HepG2 (cell line): Measurements from ENCODE around the gene ANTXR1. TPM values are rescaled to one million over a fixed set of nuclear protein-coding genes. Genes with fewer than 3 reads are reported as not detected.

Source experiments
- ATAC-seq: fragments of 200-7000 bp; cut with Tn5 transposase; 3 replicates; pipeline ENCODE4 v1.9.1; 2020; ENCODE audit warnings: mild to moderate bottlenecking, moderate library complexity
- BruUV-seq: library from RNA; stranded (reverse); fragments of 400-500 nt; replicated peaks from 2 replicates; lab custom pipeline; 2021; lab: Mats Ljungman, UMichigan
- CTCF ChIA-PET: fragments of 300-600 bp; formaldehyde crosslinking; extraction: SDS; loops from one replicate; lab custom pipeline; 2021; ENCODE audit warnings: low total read pairs, inconsistent platforms, low intra/inter-chr PET ratio; lab: Yijun Ruan, JAX
- POLR2A ChIA-PET: fragments of 350-600 bp; sonication (Branson Sonifier 250); formaldehyde crosslinking; loops from one replicate; lab custom pipeline; 2020; ENCODE audit warnings: antibody characterized with exemption, inconsistent platforms; lab: Yijun Ruan, JAX
- DNase-seq: peaks from one replicate; pipeline ENCODE4 v3.0.0-alpha.2; 2015; ENCODE audit warnings: low spot score
- FAIRE-seq: peaks from 3 replicates; lab custom pipeline; 2011; peaks lifted over from hg19 to GRCh38; lab: Jason Lieb, UNC
- H2AFZ ChIP-seq: one replicate; pipeline ENCODE4 v1.6.1; 2011; ENCODE audit warnings: low read length, inconsistent platforms
- H3K27ac ChIP-seq: fragments of 300-600 bp; 3 replicates; pipeline ENCODE4 v1.8.0; 2011; ENCODE audit warnings: mixed run types, mild to moderate bottlenecking, mixed read lengths, low read length, inconsistent platforms; ENCODE audit not compliant: insufficient read depth; ENCODE audit errors: extremely low read length
- H3K27me3 ChIP-seq, 2 experiments: fragments of 200-600 bp in 1 of 2; 2 replicates in 1 of 2; 3 replicates in 1 of 2; pipeline versions ENCODE4 v1.6.0 to v1.8.0; 2011; ENCODE audit warnings: low read length in 2 of 2, mild to moderate bottlenecking in 2 of 2, moderate library complexity in 2 of 2, inconsistent platforms in 1 of 2; ENCODE audit not compliant: insufficient read depth in 2 of 2, control insufficient read depth in 1 of 2
- H3K36me3 ChIP-seq, 2 experiments: fragments of 200-600 bp in 1 of 2; replicated peaks in 1 of 2; 2 replicates in 1 of 2; 3 replicates in 1 of 2; pipeline versions ENCODE4 v1.5.1 to v1.8.0; 2011; ENCODE audit warnings: low read length in 2 of 2, inconsistent platforms in 1 of 2; ENCODE audit not compliant: insufficient read depth in 2 of 2, control insufficient read depth in 1 of 2
- H3K4me1 ChIP-seq: 2 replicates; pipeline ENCODE4 v1.5.1; 2012; ENCODE audit warnings: low read length, inconsistent platforms; ENCODE audit not compliant: insufficient read depth
- H3K4me2 ChIP-seq: 2 replicates; pipeline ENCODE4 v1.6.0; 2011; ENCODE audit warnings: low read depth, low read length, inconsistent platforms
- H3K4me3 ChIP-seq, 3 experiments: fragments of 200-600 bp in 1 of 3; sonication (generic), shearing (Covaris generic) in 1 of 3; replicated peaks in 1 of 3; 2 replicates each; pipeline ENCODE4 v1.5.1; 2011 to 2016; ENCODE audit warnings: low read length in 3 of 3, inconsistent platforms in 2 of 3, low read depth in 2 of 3, mild to moderate bottlenecking in 2 of 3, control low read depth in 1 of 3, mixed read lengths in 1 of 3; ENCODE audit not compliant: insufficient read depth in 1 of 3
- H3K79me2 ChIP-seq: one replicate; pipeline ENCODE4 v1.6.1; 2011; ENCODE audit warnings: low read length, inconsistent platforms; ENCODE audit not compliant: insufficient read depth
- H3K9ac ChIP-seq: 2 replicates; pipeline ENCODE4 v1.6.0; 2011; ENCODE audit warnings: mild to moderate bottlenecking, low read depth, low read length, inconsistent platforms; ENCODE audit not compliant: insufficient read depth
- H3K9me3 ChIP-seq: 2 replicates; pipeline ENCODE4 v1.5.1; 2012; ENCODE audit warnings: mild to moderate bottlenecking, low read length
- H4K20me1 ChIP-seq: 2 replicates; pipeline ENCODE4 v1.6.0; 2011; ENCODE audit warnings: inconsistent platforms, mild to moderate bottlenecking, low read length, moderate library complexity; ENCODE audit not compliant: insufficient read depth
- CTCF ChIP-seq: sonication (generic); formaldehyde crosslinking; IDR thresholded peaks from 2 replicates; pipeline ENCODE4 v1.5.0; 2020; ENCODE audit warnings: mild to moderate bottlenecking, missing genetic modification reagents, moderate library complexity
- ELF3 ChIP-seq: IDR thresholded peaks from 2 replicates; pipeline ENCODE4 v1.6.1; 2016; ENCODE audit warnings: missing genetic modification reagents, missing compliant biosample characterization
- GTF3A ChIP-seq: sonication (generic); formaldehyde crosslinking; conservative IDR thresholded peaks from 2 replicates; pipeline ENCODE4 v1.4.0; 2020; ENCODE audit warnings: mild to moderate bottlenecking, missing genetic modification reagents
- KDM2A ChIP-seq: sonication (generic); formaldehyde crosslinking; IDR thresholded peaks from 2 replicates; pipeline ENCODE4 v1.4.0; 2020; ENCODE audit warnings: low read depth, missing genetic modification reagents, borderline replicate concordance
- MTF2 ChIP-seq: sonication (generic); formaldehyde crosslinking; IDR thresholded peaks from 2 replicates; pipeline ENCODE4 v1.5.0; 2020; ENCODE audit warnings: missing genetic modification reagents, borderline replicate concordance
- NR2C2 ChIP-seq: sonication (generic); formaldehyde crosslinking; IDR thresholded peaks from 2 replicates; pipeline ENCODE4 v1.4.0; 2020; ENCODE audit warnings: missing genetic modification reagents, mild to moderate bottlenecking, moderate library complexity, borderline replicate concordance
- POLR2AphosphoS5 ChIP-seq: IDR thresholded peaks from 2 replicates; pipeline ENCODE4 v1.6.1; 2012; ENCODE audit warnings: low read depth, low read length
- RFXANK ChIP-seq: IDR thresholded peaks from 2 replicates; pipeline ENCODE4 v1.6.1; 2016
- WIZ ChIP-seq: sonication (generic); formaldehyde crosslinking; IDR thresholded peaks from 2 replicates; pipeline ENCODE4 v1.5.1; 2020; ENCODE audit warnings: mild to moderate bottlenecking, missing genetic modification reagents
- ZBTB42 ChIP-seq: sonication (generic); formaldehyde crosslinking; IDR thresholded peaks from 2 replicates; pipeline ENCODE4 v1.5.0; 2020; ENCODE audit warnings: mild to moderate bottlenecking, missing genetic modification reagents
- ZNF24 ChIP-seq: fragments of 450-650 bp; IDR thresholded peaks from 2 replicates; pipeline ENCODE4 v1.6.1; 2017; ENCODE audit warnings: antibody characterized with exemption, mild to moderate bottlenecking
- ZNF367 ChIP-seq: sonication (generic); formaldehyde crosslinking; IDR thresholded peaks from 2 replicates; pipeline ENCODE4 v1.4.0; 2020; ENCODE audit warnings: missing genetic modification reagents, borderline replicate concordance
- ZNF547 ChIP-seq: sonication (generic); formaldehyde crosslinking; IDR thresholded peaks from 2 replicates; pipeline ENCODE4 v1.5.1; 2020; ENCODE audit warnings: mild to moderate bottlenecking, missing genetic modification reagents
- ZNF580 ChIP-seq: IDR thresholded peaks from 2 replicates; pipeline ENCODE4 v1.6.1; 2016; ENCODE audit warnings: low read depth, borderline replicate concordance
- ZNF746 ChIP-seq: sonication (generic); formaldehyde crosslinking; IDR thresholded peaks from 2 replicates; pipeline ENCODE4 v1.8.0; 2022; ENCODE audit warnings: mild to moderate bottlenecking, missing genetic modification reagents
- ZNF775 ChIP-seq: sonication (generic); formaldehyde crosslinking; IDR thresholded peaks from 2 replicates; pipeline ENCODE4 v1.4.0; 2020; ENCODE audit warnings: missing genetic modification reagents, mild to moderate bottlenecking, moderate library complexity, borderline replicate concordance
- WGBS: methylation state at CpG from one replicate; pipeline ENCODE4 v1.1.6; 2017; ENCODE audit warnings: low lambda C conversion rate; 5-methylcytosine and 5-hydroxymethylcytosine counted together
- in situ Hi-C: cut with HindIII; loops from 2 replicates; pipeline ENCODE4 v1.10.0; 2017; ENCODE audit warnings: low pct_unique_long_range_greater_than_20kb; ENCODE audit not compliant: extremely low pct_ligation_motif_present
- intact Hi-C: fragments of 100-400 bp; cut with micrococcal nuclease; formaldehyde crosslinking; loops from one replicate; pipeline ENCODE4 v1.10.0; 2022; ENCODE audit not compliant: unreplicated experiment
- polyA plus RNA-seq, 8 experiments: library from polyadenylated mRNA; depleted of rRNA in 3 of 8; stranded (reverse) in 7 of 8; unstranded in 1 of 8; fragments of >200 nt; fragmentation: Illumina TruSeq in 4 of 8; extraction: Trizol in 4 of 8; gene quantifications; 2 replicates each; pipeline versions ENCODE4 v1.2.1 to v1.2.3, GENCODE V29; 2011 to 2016; ENCODE audit warnings: low read depth in 4 of 8, missing spikeins in 1 of 8, mixed read lengths in 1 of 8; ENCODE audit not compliant: insufficient read depth in 1 of 8
- total RNA-seq, 5 experiments: library from RNA; depleted of rRNA; stranded (reverse); fragments of >200 nt; fragmentation: Illumina TruSeq; extraction: Trizol; gene quantifications; 2 replicates each; pipeline ENCODE4 v1.2.3, GENCODE V29; 2016; ENCODE audit warnings: low read depth in 1 of 5

Gene ANTXR1
- total and polyA plus RNA-seq, 2 of the 13 experiments (the other 11 are each of a cell fraction or from before 2014, with no cell fraction given), result 4.5 to 12.7 TPM

GRCh38 chr2:69133898-69134297, 120.9 kb downstream of the ANTXR1 start:
- BruUV-seq, result no TSS peak

GRCh38 chr2:69134306-69134945, 121.4 kb downstream of the ANTXR1 start:
- FAIRE-seq, result no peak
- ChIA-PET POLR2A (no interaction called here), CTCF (no interaction called here)
- in situ Hi-C loops, result no loop called here
- intact Hi-C loops, result no loop called here
- Histone ChIP-seq H3K4me3 (no peak overlapping the region), H4K20me1 (no peaks in the 10 kb centered on the region), H3K79me2 (no peaks in the 10 kb centered on the region), H3K4me1 (peaks cover 6% of the 10 kb centered on the region; the same call in 1 of the 2 replicates), H3K27ac (no peak overlapping the region), H3K9ac (no peak overlapping the region), H3K27me3 (no peaks in the 10 kb centered on the region; a peak in 1 of 5 replicates), H2AFZ (no peak overlapping the region), H3K36me3 (no peaks in the 10 kb centered on the region), H3K4me2 (no peak overlapping the region), H3K9me3 (no peaks in the 10 kb centered on the region)
- no TSS peak for BruUV-seq
- no peak for ATAC-seq
- no peak for DNase-seq
- 57% methylated on average over 3 of the region's 3 CpGs for WGBS
- TF ChIP-seq NR2C2 (no peak), ZNF775 (no peak), ZNF547 (CRISPR knock-in tag) (no peak), KDM2A (CRISPR knock-in tag) (no peak), CTCF (no peak), ZBTB42 (no peak), RFXANK (no peak), WIZ (CRISPR knock-in tag) (no peak), ZNF367 (CRISPR knock-in tag) (no peak), POLR2AphosphoS5 (no peak), ZNF580 (CRISPR knock-in tag) (no peak), ZNF746 (CRISPR knock-in tag) (no peak), MTF2 (no peak), ZNF24 (no peak), ELF3 (no peak)

More at GRCh38 chr2:69133898-69134297, 120.9 kb downstream of the ANTXR1 start:
- ATAC-seq (no peak), DNase-seq (no peak), FAIRE-seq (no peak)
- ChIA-PET CTCF (no interaction called here), POLR2A (no interaction called here)
- no peak for TF ChIP-seq GTF3A
- Histone ChIP-seq H3K36me3 (no peaks in the 10 kb centered on the region), H4K20me1 (no peaks in the 10 kb centered on the region), H3K4me1 (peaks cover 6% of the 10 kb centered on the region; the same call in 1 of the 2 replicates), H3K9ac (no peak overlapping the region), H3K9me3 (no peaks in the 10 kb centered on the region), H3K27me3 (no peaks in the 10 kb centered on the region; a peak in 1 of 5 replicates), H3K79me2 (no peaks in the 10 kb centered on the region), H3K4me2 (no peak overlapping the region), H3K4me3 (no peak overlapping the region), H2AFZ (no peak overlapping the region), H3K27ac (no peak overlapping the region)
- WGBS, result 58% methylated on average over 3 of the region's 3 CpGs
- in situ Hi-C loops (no loop called here), intact Hi-C loops (no loop called here)
